BJ (cell line): ENCODE data around the gene CSF1R. TPM values are rescaled to one million over a fixed set of nuclear protein-coding genes. Genes with fewer than 3 reads are reported as not detected.

ENCODE experiments used
- CTCF ChIA-PET: fragments of 350-600 bp; formaldehyde crosslinking; extraction: SDS; loops from one replicate; lab custom pipeline; 2021; ENCODE audit warnings: antibody characterized with exemption, inconsistent platforms; lab: Yijun Ruan, JAX
- POLR2A ChIA-PET: fragments of 300-600 bp; sonication (Branson Sonifier 250); formaldehyde crosslinking; extraction: SDS; loops from one replicate; lab custom pipeline; 2021; ENCODE audit warnings: antibody characterized with exemption; lab: Charles Lee
- DNase-seq: peaks from one replicate; pipeline ENCODE4 v3.0.0-alpha.2; 2011; ENCODE audit warnings: low read depth
- H3K27me3 ChIP-seq: 2 replicates; pipeline ENCODE4 v1.6.0; 2011; ENCODE audit warnings: low read length; ENCODE audit not compliant: control insufficient read depth, insufficient read depth
- H3K36me3 ChIP-seq: 2 replicates; pipeline ENCODE4 v1.5.1; 2011; ENCODE audit warnings: low read length; ENCODE audit not compliant: control insufficient read depth, insufficient read depth
- H3K4me3 ChIP-seq: 2 replicates; pipeline ENCODE4 v1.5.1; 2011; ENCODE audit warnings: low read depth, mild to moderate bottlenecking, control low read depth, low read length
- polyA plus RNA-seq: library from polyadenylated mRNA; depleted of rRNA; stranded (reverse); fragments of >200 nt; gene quantifications from 2 replicates; pipeline ENCODE4 v1.2.3, GENCODE V29; 2011
- TF ChIP-seq, protein P1 (sequence below): IDR thresholded peaks from 2 replicates; pipeline ENCODE4 v1.5.1; 2011; ENCODE audit warnings: low read depth, mild to moderate bottlenecking, control low read depth, inconsistent platforms, low read length, moderate library complexity; ENCODE audit not compliant: insufficient read depth

Gene CSF1R
- polyA plus RNA-seq, 1 experiment, result 0.29 TPM

DNA sequence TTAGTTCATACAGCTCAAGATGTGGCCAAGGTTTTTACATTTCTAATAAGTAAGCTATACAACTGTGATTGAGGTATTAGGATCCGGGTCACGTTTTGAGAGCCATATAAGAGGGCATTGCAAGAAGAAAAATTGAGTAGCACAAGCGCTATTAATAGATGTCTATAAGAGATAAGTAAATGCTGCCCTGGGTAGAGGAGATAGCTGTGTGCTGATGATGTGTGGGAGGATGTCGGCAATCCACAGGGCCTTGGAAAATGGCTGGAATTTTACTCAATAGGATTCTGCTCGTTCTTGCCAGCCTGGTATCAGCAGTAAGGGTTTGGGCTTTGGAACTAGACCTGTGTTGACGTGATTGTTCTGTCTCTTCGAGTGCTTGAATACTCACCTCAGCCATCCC is 41.6 kb downstream of the CSF1R start:
- Histone ChIP-seq H3K4me3 (no peak overlapping the region), H3K36me3 (peaks cover 23% of the 10 kb centered on the region), H3K27me3 (no peaks in the 10 kb centered on the region)
- POLR2A ChIA-PET, result no interaction called here
- DNase-seq, result no peak
- CTCF ChIA-PET, result interaction anchor here (0.6 to 1.3 kb wide), 3 partner anchors 14 to 21 kb away, joined by 3 read pairs; no protein-coding TSS in a partner anchor
- TF ChIP-seq, protein P1, sequence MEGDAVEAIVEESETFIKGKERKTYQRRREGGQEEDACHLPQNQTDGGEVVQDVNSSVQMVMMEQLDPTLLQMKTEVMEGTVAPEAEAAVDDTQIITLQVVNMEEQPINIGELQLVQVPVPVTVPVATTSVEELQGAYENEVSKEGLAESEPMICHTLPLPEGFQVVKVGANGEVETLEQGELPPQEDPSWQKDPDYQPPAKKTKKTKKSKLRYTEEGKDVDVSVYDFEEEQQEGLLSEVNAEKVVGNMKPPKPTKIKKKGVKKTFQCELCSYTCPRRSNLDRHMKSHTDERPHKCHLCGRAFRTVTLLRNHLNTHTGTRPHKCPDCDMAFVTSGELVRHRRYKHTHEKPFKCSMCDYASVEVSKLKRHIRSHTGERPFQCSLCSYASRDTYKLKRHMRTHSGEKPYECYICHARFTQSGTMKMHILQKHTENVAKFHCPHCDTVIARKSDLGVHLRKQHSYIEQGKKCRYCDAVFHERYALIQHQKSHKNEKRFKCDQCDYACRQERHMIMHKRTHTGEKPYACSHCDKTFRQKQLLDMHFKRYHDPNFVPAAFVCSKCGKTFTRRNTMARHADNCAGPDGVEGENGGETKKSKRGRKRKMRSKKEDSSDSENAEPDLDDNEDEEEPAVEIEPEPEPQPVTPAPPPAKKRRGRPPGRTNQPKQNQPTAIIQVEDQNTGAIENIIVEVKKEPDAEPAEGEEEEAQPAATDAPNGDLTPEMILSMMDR, result no peak

DNA sequence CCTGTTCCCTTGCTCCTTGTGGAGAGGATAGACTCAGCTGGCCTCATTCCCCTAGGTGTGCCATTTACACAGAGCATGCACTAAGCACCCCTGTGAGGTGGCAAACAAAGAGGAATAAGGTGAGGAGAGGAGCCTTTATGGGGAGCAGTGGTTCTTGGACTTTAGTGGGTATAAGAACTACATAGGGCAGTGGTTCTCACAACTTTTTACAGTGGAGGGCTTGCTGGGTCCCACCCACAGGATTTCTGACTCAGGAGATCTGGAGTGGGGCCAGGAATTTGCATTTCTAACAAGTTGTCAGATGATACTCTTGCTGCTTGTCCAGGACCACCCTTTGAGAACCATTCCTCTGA is 42.0 kb downstream of the CSF1R start:
- DNase-seq, result no peak
- Histone ChIP-seq H3K27me3 (no peaks in the 10 kb centered on the region), H3K36me3 (peaks cover 23% of the 10 kb centered on the region), H3K4me3 (no peak overlapping the region)
- TF ChIP-seq, protein P1, result no peak
- CTCF ChIA-PET, result interaction anchor here (0.6 to 1.3 kb wide), 3 partner anchors 13 to 22 kb away, joined by 3 read pairs; no protein-coding TSS in a partner anchor
- POLR2A ChIA-PET, result no interaction called here

DNA sequence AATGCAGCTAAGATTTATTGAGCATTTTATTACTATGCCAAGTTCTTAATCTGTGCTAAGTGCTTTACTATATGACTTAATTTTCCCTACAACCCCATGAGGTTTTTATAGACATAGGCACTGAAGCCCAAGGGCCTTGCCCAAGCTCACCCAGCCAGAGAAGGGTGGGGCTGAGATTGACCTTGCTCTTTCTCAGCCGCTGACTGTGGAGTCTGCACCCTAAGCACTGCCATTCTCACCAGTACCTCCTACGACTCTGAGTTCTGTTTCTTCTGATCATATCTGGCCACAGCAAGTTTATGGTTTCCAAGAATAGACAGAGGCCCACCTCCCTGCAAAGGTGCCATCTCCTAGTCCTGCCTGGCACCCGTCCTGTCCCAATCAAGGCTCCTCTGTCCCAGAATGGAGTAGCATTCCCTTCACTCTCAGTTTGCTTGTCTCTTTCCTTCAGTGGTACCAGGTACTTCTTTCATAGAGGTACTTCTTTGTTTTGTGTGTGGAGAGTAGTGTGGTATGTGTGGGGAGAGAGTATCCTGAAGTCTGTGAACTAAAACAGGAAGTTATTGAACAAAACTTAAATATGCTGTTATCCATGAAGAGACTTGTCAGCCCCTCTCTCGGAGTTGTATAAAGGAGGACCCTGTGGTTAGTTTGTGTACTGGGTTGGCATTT is 42.6 kb downstream of the CSF1R start:
- H3K27me3 ChIP-seq, result no peaks in the 10 kb centered on the region
- peaks cover 23% of the 10 kb centered on the region for H3K36me3 ChIP-seq
- no peak overlapping the region for H3K4me3 ChIP-seq
- TF ChIP-seq, protein P1, result no peak
- CTCF ChIA-PET, result interaction anchor here (0.6 to 1.2 kb wide), 3 partner anchors 16 to 23 kb away, joined by 3 read pairs; no protein-coding TSS in a partner anchor
- no peak for DNase-seq
- POLR2A ChIA-PET, result no interaction called here

DNA sequence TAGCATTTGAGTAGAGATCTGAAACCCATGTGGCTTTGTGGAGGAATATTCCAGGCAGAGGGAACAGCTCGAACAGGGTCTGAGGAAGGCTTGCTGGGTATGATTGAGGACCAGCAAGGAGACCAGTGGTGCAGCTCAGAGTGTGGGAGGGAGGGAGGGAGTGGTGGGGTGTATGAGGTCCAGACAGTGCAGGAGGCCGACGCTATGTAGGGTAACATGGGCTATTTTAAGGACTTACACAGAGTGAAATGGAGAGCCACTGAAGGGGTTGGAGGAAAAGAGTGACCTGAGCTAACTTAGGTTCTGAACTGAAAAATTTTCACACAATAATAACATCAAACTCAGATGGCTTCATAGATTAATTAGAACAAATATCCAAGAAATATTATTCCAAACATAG is 43.9 kb downstream of the CSF1R start:
- POLR2A ChIA-PET, result no interaction called here

DNA sequence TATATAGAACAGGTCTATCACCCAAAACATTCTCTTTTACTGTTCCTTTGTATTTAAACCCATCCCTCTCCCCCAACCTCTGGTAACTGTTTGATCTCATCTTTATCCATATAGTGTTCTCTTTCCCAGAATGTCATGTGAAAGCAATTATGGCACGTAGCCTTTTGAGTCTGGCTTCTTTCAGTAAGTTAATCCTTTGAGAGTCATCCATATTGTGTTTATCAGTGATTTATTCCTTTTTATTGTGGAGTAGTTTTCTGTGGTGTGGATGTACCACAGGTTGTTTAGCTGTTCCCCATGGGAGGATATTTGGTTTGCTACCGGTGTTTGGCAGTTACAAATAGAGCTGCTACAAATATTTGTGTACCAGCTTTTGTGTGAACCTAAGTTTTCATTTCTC is 47.8 kb downstream of the CSF1R start:
- Histone ChIP-seq H3K36me3 (peaks cover 19% of the 10 kb centered on the region), H3K4me3 (no peak overlapping the region), H3K27me3 (no peaks in the 10 kb centered on the region)
- no peak for DNase-seq
- ChIA-PET CTCF (no interaction called here), POLR2A (no interaction called here)
- TF ChIP-seq, protein P1, result no peak

More for the DNA sequence above, 43.9 kb downstream of the CSF1R start:
- H3K36me3 ChIP-seq, result peaks cover 19% of the 10 kb centered on the region
- no peak for DNase-seq
- TF ChIP-seq, protein P1, result no peak
- CTCF ChIA-PET, result interaction anchor here (1.1 kb wide), 1 partner anchor 18 kb away, joined by 4 read pairs; no protein-coding TSS in a partner anchor
- no peaks in the 10 kb centered on the region for H3K27me3 ChIP-seq
- H3K4me3 ChIP-seq, result no peak overlapping the region
